Smooth muscle cell (in vitro differentiated cells): ENCODE measurements around the gene C16orf86. TPM values are rescaled to one million over a fixed set of nuclear protein-coding genes. Genes with fewer than 3 reads are reported as not detected.
A peak's percentile ranks its signal among the peaks of the same experiment; 100 is the strongest.

Experiments
- DNase-seq: peaks from one replicate; lab custom pipeline; 2025; ENCODE audit not compliant: unreplicated experiment; lab: John Stamatoyannopoulos, UW
- H2AFZ ChIP-seq: fragments of 200-600 bp; sonication (generic); 2 replicates; pipeline ENCODE4 v1.6.0; 2016; ENCODE audit warnings: antibody characterized with exemption, low read depth, mild to moderate bottlenecking
- H3F3A ChIP-seq: fragments of 200-600 bp; sonication (generic); 2 replicates; pipeline ENCODE4 v1.6.0; 2017; ENCODE audit warnings: antibody characterized with exemption, low read depth
- H3K27ac ChIP-seq: fragments of 200-600 bp; sonication (generic); 2 replicates; pipeline ENCODE4 v1.5.1; 2016; ENCODE audit warnings: low read depth, mild to moderate bottlenecking
- H3K27me3 ChIP-seq: fragments of 200-600 bp; sonication (generic); 2 replicates; pipeline ENCODE4 v1.6.1; 2016; ENCODE audit warnings: low read depth, mild to moderate bottlenecking
- H3K36me3 ChIP-seq: fragments of 200-600 bp; sonication (generic); 2 replicates; pipeline ENCODE4 v1.5.1; 2016; ENCODE audit warnings: low read depth
- H3K4me1 ChIP-seq: fragments of 200-600 bp; sonication (generic); 2 replicates; pipeline ENCODE4 v1.5.1; 2016; ENCODE audit warnings: low read depth
- H3K4me2 ChIP-seq: fragments of 200-600 bp; sonication (generic); 2 replicates; pipeline ENCODE4 v1.6.0; 2016; ENCODE audit warnings: mild to moderate bottlenecking
- H3K4me3 ChIP-seq: fragments of 200-600 bp; sonication (generic); 2 replicates; pipeline ENCODE4 v1.5.1; 2016; ENCODE audit warnings: mild to moderate bottlenecking
- H3K79me2 ChIP-seq: fragments of 200-600 bp; sonication (generic); 2 replicates; pipeline ENCODE4 v1.6.0; 2016; ENCODE audit warnings: low read depth, mild to moderate bottlenecking
- H3K9ac ChIP-seq: fragments of 200-600 bp; sonication (generic); 2 replicates; pipeline ENCODE4 v1.6.0; 2016; ENCODE audit warnings: low read depth
- H3K9me3 ChIP-seq: fragments of 200-600 bp; sonication (generic); replicated peaks from 2 replicates; pipeline ENCODE4 v1.5.1; 2016; ENCODE audit warnings: low read depth
- H4K20me1 ChIP-seq: fragments of 200-600 bp; sonication (generic); 2 replicates; pipeline ENCODE4 v1.6.0; 2016; ENCODE audit warnings: low read depth
- WGBS: methylation state at CpG from one replicate; pipeline ENCODE4 v1.1.7; 2016; ENCODE audit warnings: low lambda C conversion rate; 5-methylcytosine and 5-hydroxymethylcytosine counted together
- polyA plus RNA-seq: library from polyadenylated mRNA; unstranded; fragments of >200 nt; fragmentation: Nextera tagmentation; extraction: Ambion mirVana; gene quantifications from 2 replicates; pipeline ENCODE4 v1.2.1, GENCODE V29; 2016
- total RNA-seq: library from RNA; depleted of rRNA; stranded (reverse); fragments of >200 nt; gene quantifications from 2 replicates; pipeline ENCODE4 v1.2.3, GENCODE V29; 2014
- TF ChIP-seq, protein P1 (sequence below): fragments of 200-600 bp; sonication (generic); IDR thresholded peaks from 2 replicates; pipeline ENCODE4 v1.5.1; 2017; ENCODE audit warnings: borderline replicate concordance, mild to moderate bottlenecking, antibody characterized with exemption; ENCODE audit not compliant: insufficient read depth, poor library complexity, severe bottlenecking

C16orf86 gene
- total and polyA plus RNA-seq, 2 experiments from 2014 or later: 3.4 to 8.5 TPM

DNA sequence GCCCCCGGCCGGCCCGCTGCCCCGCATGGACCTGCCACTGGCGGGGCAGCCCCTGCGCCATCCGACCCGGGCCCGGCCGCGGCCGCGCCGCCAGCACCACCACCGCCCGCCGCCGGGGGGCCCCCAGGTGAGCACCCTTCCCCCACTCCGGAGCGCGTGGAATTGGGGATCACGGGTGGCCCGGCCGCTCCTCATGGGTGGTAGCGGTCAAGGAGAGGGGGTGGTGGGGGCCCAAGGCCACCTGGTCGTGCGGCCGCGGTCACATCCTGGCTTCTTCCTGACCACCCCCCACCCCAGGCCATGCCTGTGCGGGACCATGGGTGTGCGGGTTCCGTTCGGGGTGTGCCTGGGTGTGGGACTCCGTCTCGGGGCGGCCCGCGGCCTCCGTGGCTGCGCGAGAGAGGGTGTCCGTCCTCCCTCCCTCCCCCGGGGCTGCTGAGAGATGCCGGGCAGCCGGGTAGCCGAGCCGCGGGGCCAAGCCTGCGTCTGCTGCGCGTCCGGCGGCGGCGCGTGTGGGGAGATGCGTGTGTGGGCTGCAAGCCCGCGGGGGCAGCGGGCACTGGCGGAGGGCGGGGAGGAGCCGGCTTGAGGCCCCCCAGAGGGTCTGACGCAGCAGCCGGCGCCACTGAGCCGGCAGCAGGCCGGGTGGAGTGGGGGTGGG is 13.4 kb upstream of the C16orf86 start:
- Histone ChIP-seq H4K20me1 (no peaks in the 10 kb centered on the region), H2AFZ (no peak overlapping the region), H3K9me3 (no peaks in the 10 kb centered on the region), H3K9ac (no peak overlapping the region), H3K79me2 (no peaks in the 10 kb centered on the region), H3F3A (no peaks in the 10 kb centered on the region), H3K36me3 (no peaks in the 10 kb centered on the region), H3K27ac (no peak overlapping the region), H3K4me3 (peak overlapping the region; percentile 46), H3K4me2 (peak overlapping the region; percentile 87), H3K27me3 (peaks cover 22% of the 10 kb centered on the region), H3K4me1 (no peaks in the 10 kb centered on the region)
- no peak for DNase-seq
- TF ChIP-seq, protein P1, sequence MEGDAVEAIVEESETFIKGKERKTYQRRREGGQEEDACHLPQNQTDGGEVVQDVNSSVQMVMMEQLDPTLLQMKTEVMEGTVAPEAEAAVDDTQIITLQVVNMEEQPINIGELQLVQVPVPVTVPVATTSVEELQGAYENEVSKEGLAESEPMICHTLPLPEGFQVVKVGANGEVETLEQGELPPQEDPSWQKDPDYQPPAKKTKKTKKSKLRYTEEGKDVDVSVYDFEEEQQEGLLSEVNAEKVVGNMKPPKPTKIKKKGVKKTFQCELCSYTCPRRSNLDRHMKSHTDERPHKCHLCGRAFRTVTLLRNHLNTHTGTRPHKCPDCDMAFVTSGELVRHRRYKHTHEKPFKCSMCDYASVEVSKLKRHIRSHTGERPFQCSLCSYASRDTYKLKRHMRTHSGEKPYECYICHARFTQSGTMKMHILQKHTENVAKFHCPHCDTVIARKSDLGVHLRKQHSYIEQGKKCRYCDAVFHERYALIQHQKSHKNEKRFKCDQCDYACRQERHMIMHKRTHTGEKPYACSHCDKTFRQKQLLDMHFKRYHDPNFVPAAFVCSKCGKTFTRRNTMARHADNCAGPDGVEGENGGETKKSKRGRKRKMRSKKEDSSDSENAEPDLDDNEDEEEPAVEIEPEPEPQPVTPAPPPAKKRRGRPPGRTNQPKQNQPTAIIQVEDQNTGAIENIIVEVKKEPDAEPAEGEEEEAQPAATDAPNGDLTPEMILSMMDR: peak; percentile 23
- WGBS: 5% methylated on average over 23 of the region's 68 CpGs

DNA sequence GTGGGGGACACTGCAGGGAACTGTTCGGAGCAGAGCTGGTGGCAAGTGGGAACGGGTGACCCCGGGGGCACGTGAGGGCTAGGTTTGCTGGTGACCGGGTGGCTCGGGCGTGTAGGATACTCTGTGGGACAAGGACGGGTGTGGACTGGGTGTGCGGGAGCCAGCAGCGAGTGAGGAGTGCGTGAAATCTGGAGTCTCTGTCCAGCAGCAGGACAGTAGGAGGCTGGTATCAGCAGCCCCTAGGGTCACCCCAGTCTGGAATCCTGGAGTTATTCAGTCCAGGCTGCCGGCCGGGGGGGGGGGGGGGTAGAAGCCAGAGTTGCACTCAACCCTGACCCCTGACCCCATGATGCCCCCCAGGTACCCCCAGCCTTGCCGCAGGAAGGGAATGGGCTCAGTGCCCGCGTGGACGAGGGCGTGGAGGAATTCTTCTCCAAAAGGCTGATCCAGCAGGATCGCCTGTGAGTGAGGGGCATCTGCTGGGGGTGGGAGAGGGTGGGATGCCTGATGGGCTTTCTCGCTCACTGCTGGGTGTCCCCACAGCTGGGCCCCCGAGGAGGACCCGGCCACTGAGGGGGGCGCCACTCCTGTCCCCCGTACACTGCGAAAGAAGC is 12.7 kb upstream of the C16orf86 start:
- Histone ChIP-seq H3K27ac (no peak overlapping the region), H3K4me1 (no peaks in the 10 kb centered on the region), H3F3A (no peaks in the 10 kb centered on the region), H4K20me1 (peaks cover 3% of the 10 kb centered on the region), H3K9ac (no peak overlapping the region), H2AFZ (no peak overlapping the region), H3K79me2 (no peaks in the 10 kb centered on the region), H3K27me3 (peaks cover 16% of the 10 kb centered on the region), H3K9me3 (no peaks in the 10 kb centered on the region), H3K36me3 (no peaks in the 10 kb centered on the region), H3K4me3 (peak overlapping the region; percentile 46), H3K4me2 (peak overlapping the region; percentile 87)
- no peak for DNase-seq
- 52% methylated on average over 13 of the region's 25 CpGs for WGBS
- TF ChIP-seq, protein P1: no peak

DNA sequence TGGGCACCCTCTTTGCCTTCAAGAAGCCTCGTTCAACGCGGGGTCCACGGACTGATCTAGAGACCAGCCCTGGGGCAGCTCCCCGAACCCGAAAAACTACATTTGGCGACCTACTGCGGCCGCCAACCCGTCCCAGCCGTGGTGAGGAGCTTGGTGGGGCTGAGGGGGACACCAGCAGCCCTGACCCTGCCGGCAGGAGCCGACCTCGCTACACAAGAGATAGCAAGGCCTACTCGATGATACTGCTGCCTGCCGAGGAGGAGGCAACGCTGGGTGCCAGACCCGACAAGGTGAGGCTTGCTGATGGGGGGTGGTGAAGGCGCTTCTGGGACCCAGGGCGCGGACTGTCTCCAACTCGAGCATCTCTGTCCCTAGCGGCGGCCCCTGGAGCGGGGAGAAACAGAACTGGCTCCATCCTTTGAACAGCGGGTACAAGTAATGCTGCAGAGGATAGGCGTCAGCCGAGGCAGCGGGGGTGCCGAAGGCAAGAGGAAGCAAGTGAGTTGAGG is 12.2 kb upstream of the C16orf86 start:
- Histone ChIP-seq H2AFZ (no peak overlapping the region), H3K27me3 (peaks cover 13% of the 10 kb centered on the region), H3K9me3 (no peaks in the 10 kb centered on the region), H3F3A (no peaks in the 10 kb centered on the region), H3K4me2 (no peak overlapping the region), H3K4me1 (no peaks in the 10 kb centered on the region), H3K27ac (no peak overlapping the region), H3K9ac (no peak overlapping the region), H3K4me3 (no peak overlapping the region), H3K79me2 (no peaks in the 10 kb centered on the region), H3K36me3 (no peaks in the 10 kb centered on the region), H4K20me1 (peaks cover 7% of the 10 kb centered on the region)
- TF ChIP-seq, protein P1: no peak
- no peak for DNase-seq
- 92% methylated on average over 30 of the region's 30 CpGs for WGBS

DNA sequence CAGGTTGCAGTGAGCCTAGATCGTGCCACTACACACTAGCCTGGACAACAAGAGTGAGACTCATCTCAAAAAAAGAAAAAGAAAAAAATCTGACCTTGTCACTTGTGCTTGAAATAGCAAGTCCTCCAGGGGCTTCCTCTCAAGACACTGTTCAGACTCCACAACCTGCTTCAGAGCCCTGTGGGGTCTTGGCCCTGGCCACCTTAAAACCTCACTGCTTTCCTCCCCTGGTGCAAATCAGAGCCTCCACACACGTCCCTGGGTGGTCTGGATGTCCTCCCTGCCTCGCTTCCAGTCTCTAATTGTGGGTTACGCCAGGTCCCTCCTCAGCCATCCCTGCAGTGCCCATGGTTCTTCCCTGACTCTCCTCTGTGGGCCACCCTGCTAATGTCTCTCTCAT is 11.3 kb upstream of the C16orf86 start:
- Histone ChIP-seq H4K20me1 (peaks cover 7% of the 10 kb centered on the region), H3K4me1 (no peaks in the 10 kb centered on the region), H2AFZ (no peak overlapping the region), H3K4me3 (no peak overlapping the region), H3K36me3 (no peaks in the 10 kb centered on the region), H3K9ac (no peak overlapping the region), H3F3A (no peaks in the 10 kb centered on the region), H3K79me2 (no peaks in the 10 kb centered on the region), H3K27ac (no peak overlapping the region), H3K9me3 (no peaks in the 10 kb centered on the region), H3K4me2 (no peak overlapping the region), H3K27me3 (peaks cover 12% of the 10 kb centered on the region)
- WGBS: 76% methylated on average over 4 of the region's 4 CpGs
- no peak for DNase-seq
- TF ChIP-seq, protein P1: no peak
